ENCODE data around the gene CLEC7A. TPM values are rescaled to one million over a fixed set of nuclear protein-coding genes. Genes with fewer than 3 reads are reported as not detected.

The CLEC7A gene
- total RNA-seq, 4 donors from 2014 or later, result 1.1 to 40.7 (median 3.6) TPM

GRCh38 chr12:10128687-10129086 is 1.3 kb downstream of the CLEC7A start:
- Histone ChIP-seq H3K9me3 (no peaks in the 10 kb centered on the region), H3K27ac (no peak overlapping the region), H3K4me3 (peak overlapping the region in 1 of 4 donors; percentile 30), H3K4me1 (no peaks in the 10 kb centered on the region), H3K27me3 (no peaks in the 10 kb centered on the region), H3K36me3 (no peaks in the 10 kb centered on the region)
- DNase-seq (no peak), ATAC-seq (no peak)
- TF ChIP-seq CTCF (IDR thresholded peaks at IDR 0.05 in 4 of 5, conservative IDR thresholded peaks at IDR 0.05 in 1 of 5), result no peak
- peak in 1 of 2 donors; percentile 13 for TF ChIP-seq POLR2A (IDR thresholded peaks at IDR 0.05)
- in situ Hi-C loops (cut with MboI; ENCODE audit: low sequenced_read_pairs in 4 of 4) (loop anchor here in 2 of 4 donors (5.0 to 25.0 kb wide), 2 partner anchors 91 to 96 kb away; partner anchors contain the start of gene CLEC9A (in 2 of the 2)), intact Hi-C loops (cut with DNase I; ENCODE audit: low total_unique reads) (no loop called here)

GRCh38 chr12:10126413-10126812 is 3.6 kb downstream of the CLEC7A start:
- no peaks in the 10 kb centered on the region for H3K9me3 ChIP-seq
- no peaks in the 10 kb centered on the region for H3K4me1 ChIP-seq
- ATAC-seq (no peak), DNase-seq (no peak)
- no peak overlapping the region for H3K27ac ChIP-seq
- in situ Hi-C loops (cut with MboI; ENCODE audit: low sequenced_read_pairs in 4 of 4), result loop anchor here in 2 of 4 donors (5.0 to 25.0 kb wide), 2 partner anchors 89 to 94 kb away; partner anchors contain the start of gene CLEC9A (in 2 of the 2)
- no peak overlapping the region for H3K4me3 ChIP-seq
- intact Hi-C loops (cut with DNase I; ENCODE audit: low total_unique reads), result no loop called here
- H3K36me3 ChIP-seq, result no peaks in the 10 kb centered on the region
- TF ChIP-seq CTCF (IDR thresholded peaks at IDR 0.05 in 4 of 5, conservative IDR thresholded peaks at IDR 0.05 in 1 of 5), result no peak
- no peaks in the 10 kb centered on the region for H3K27me3 ChIP-seq

GRCh38 chr12:10122689-10123088 is 7.3 kb downstream of the CLEC7A start:
- no peak for ATAC-seq
- in situ Hi-C loops (cut with MboI; ENCODE audit: low sequenced_read_pairs in 4 of 4), result no loop called here

GRCh38 chr12:10121278-10121677 is 8.7 kb downstream of the CLEC7A start:
- in situ Hi-C loops (cut with MboI; ENCODE audit: low sequenced_read_pairs in 4 of 4), result no loop called here
- TF ChIP-seq POLR2A (IDR thresholded peaks at IDR 0.05), result no peak
- no peaks in the 10 kb centered on the region for H3K36me3 ChIP-seq
- intact Hi-C loops (cut with DNase I; ENCODE audit: low total_unique reads), result no loop called here
- DNase-seq, result no peak
- no peak overlapping the region for H3K4me3 ChIP-seq
- no peaks in the 10 kb centered on the region for H3K27me3 ChIP-seq
- ATAC-seq, result no peak
- no peaks in the 10 kb centered on the region for H3K4me1 ChIP-seq
- no peak overlapping the region for H3K27ac ChIP-seq
- no peaks in the 10 kb centered on the region for H3K9me3 ChIP-seq

More at GRCh38 chr12:10122689-10123088, 7.3 kb downstream of the CLEC7A start:
- Histone ChIP-seq H3K36me3 (no peaks in the 10 kb centered on the region), H3K4me1 (no peaks in the 10 kb centered on the region), H3K27me3 (no peaks in the 10 kb centered on the region), H3K27ac (no peak overlapping the region), H3K4me3 (no peak overlapping the region), H3K9me3 (no peaks in the 10 kb centered on the region)
- intact Hi-C loops (cut with DNase I; ENCODE audit: low total_unique reads), result no loop called here
- DNase-seq, result no peak
- TF ChIP-seq CTCF (IDR thresholded peaks at IDR 0.05 in 4 of 5, conservative IDR thresholded peaks at IDR 0.05 in 1 of 5) (no peak), POLR2A (IDR thresholded peaks at IDR 0.05) (no peak)

GRCh38 chr12:10119066-10119465 is 10.9 kb downstream of the CLEC7A start:
- in situ Hi-C loops (cut with MboI; ENCODE audit: low sequenced_read_pairs in 4 of 4), result no loop called here
- no peaks in the 10 kb centered on the region for H3K27me3 ChIP-seq
- no peak overlapping the region for H3K4me3 ChIP-seq
- H3K27ac ChIP-seq, result no peak overlapping the region
- no peaks in the 10 kb centered on the region for H3K4me1 ChIP-seq
- TF ChIP-seq POLR2A (IDR thresholded peaks at IDR 0.05), result no peak
- no peak for TF ChIP-seq CTCF (IDR thresholded peaks at IDR 0.05 in 4 of 5, conservative IDR thresholded peaks at IDR 0.05 in 1 of 5)
- intact Hi-C loops (cut with DNase I; ENCODE audit: low total_unique reads), result no loop called here
- DNase-seq (no peak), ATAC-seq (no peak)
- no peaks in the 10 kb centered on the region for H3K9me3 ChIP-seq
- no peaks in the 10 kb centered on the region for H3K36me3 ChIP-seq
